Inflammatory macrophage treated with lipopolysaccharide for 1 hour (primary cell): ENCODE results near the gene RIPK3.
"Not testable (repeated sequence)": the region's sequence is repeated elsewhere in the genome, so short reads cannot be mapped to it uniquely, and the experiment has no call there.

ENCODE experiments used
- DNase-seq, 2 donors: peaks; one replicate each; pipeline ENCODE4 v3.0.0-alpha.2; 2020 to 2022

Gene RIPK3

GRCh38 chr14:24343795-24344660, 4.2 kb upstream of the RIPK3 start:
- no peak for DNase-seq

DNA sequence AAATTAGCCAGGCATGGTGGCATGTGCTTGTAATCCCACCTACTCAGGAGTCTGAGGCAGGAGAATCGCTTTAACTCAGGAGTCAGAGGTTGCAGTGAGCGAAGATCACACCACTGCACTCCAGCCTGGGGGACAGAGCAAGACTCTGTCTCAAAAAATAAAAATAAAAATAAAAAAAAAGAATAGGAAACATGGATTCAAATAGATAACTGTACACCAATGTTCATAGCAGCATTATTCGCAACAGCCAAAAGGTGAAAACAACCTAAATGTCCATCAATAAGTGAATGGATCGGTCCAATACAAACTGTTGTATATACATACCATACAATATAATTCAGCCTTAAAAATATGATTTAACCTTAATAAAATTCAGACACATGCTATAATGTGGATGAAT, 3.1 kb upstream of the RIPK3 start:
- DNase-seq: no peak

GRCh38 chr14:24340606-24341005, 815 bp upstream of the RIPK3 start:
- no peak for DNase-seq

- DNase-seq: no peak
These were observed 948 bp downstream of the RIPK3 start for GRCh38 chr14:24338843-24339242.

- no peak for DNase-seq
These were observed 2.0 kb downstream of the RIPK3 start for GRCh38 chr14:24337824-24338175.

DNA sequence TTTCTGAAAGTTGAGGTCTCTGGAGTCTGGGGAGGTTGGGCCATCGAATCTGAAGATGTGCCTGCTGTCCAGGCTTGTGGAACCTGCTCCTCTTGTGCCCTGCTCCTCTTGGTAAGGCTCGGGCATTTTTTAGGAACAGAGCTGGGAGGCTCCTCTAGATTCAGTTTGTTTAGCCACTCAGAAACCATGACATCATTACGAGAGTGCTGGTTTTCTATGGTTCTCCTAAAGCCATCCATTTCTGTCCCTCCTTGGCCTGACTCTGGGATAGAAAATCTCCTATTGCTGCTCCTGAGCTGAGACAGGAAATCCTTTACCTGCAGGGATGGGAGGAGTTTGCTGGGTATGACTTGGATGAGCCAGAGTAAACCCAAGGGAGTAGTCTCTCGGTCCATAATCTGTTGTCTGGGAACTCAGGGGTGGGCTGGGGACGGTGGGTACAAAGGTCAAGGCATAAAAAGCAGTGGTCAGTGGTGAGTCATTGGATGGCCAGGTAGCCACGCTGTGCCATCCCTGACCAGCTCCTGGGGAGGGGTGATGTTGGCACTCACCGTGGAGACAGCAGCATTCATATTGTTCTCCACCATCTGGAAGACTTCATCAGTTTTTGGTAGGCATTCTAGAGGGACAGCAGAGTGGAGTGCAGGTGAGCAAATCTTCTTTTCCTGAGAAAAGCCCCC, 2.5 kb downstream of the RIPK3 start:
- DNase-seq: no peak

DNA sequence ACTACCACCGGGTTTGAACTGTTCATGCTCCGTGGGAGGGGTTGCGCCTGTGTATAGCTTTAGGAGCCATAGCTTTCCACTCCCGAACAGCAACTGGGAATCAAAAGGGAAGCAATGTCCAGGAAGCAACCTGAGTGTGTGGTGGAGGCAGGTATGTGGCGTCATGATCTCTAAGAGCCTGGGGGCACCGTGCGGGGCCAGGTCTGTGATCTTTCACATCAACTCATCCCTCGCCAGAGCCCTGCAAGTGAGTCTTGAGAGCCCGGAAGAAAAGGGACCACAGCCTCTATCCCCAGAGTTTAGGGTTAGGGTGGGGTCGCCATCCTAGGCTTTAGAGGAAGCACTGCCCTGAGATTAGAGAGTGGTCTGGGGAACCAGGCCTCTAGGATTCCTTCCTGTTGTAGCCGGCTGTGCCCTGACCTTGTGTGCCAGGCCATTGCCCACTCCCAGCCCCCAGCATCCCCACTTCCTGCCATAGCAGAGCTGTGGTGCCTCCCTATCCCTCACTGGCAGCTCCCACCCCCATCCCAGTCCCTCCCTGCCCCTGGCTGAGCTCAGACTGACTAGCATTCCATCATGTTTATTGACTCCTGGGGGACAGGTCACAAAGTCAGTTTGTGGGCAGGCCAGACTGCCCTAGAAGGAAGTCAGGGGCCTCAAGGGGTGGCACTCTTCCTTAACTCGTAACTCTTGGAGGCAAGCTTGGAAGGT, 4.2 kb downstream of the RIPK3 start:
- DNase-seq: no peak

GRCh38 chr14:24334431-24335291, 5.1 kb downstream of the RIPK3 start, which contains the start of gene ADCY4:
Gene ADCY4, minus strand, starts transcription at chr14:24335071. Its CDS starts 419 bp downstream, at chr14:24334652.
- DNase-seq: no peak

GRCh38 chr14:24332268-24332993, 7.4 kb downstream of the RIPK3 start:
- peak; percentile 38 to 72 for DNase-seq

DNA sequence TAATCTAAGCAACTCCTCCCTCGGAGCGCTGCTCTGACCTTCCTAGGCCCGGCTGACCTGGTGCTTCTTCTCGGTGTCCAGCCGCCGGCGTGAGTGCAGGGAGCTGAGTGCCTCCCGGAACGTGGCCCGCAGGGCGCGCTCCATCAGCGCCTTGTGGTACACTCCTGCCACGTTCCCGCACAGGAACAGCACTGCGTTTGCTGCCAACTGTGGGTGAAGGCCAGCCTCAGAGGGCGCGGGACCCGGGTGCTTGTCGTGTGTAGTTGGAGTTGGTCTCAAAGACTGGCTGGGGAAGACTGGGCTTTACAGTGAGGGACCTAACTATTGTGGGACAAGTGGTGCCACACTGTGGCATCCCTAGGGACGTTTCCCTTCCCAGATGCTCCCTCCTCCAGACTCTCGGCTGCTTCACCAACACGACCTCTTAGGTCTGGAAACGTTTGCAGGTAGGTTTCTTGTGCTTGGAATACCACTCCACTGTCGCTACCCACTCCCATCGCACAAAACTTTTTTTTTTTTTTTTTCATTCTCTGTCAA, 8.0 kb downstream of the RIPK3 start:
- no peak for DNase-seq

GRCh38 chr14:24330973-24331674, 8.7 kb downstream of the RIPK3 start:
- no peak for DNase-seq

- DNase-seq: peak; percentile 91 to 92
These were observed 10.1 kb downstream of the RIPK3 start for GRCh38 chr14:24329736-24330135.

- no peak for DNase-seq
These were observed 10.6 kb downstream of the RIPK3 start for GRCh38 chr14:24329073-24329663.

- DNase-seq: not testable (repeated sequence)
These were observed 11.9 kb downstream of the RIPK3 start for GRCh38 chr14:24327914-24328313.

DNA sequence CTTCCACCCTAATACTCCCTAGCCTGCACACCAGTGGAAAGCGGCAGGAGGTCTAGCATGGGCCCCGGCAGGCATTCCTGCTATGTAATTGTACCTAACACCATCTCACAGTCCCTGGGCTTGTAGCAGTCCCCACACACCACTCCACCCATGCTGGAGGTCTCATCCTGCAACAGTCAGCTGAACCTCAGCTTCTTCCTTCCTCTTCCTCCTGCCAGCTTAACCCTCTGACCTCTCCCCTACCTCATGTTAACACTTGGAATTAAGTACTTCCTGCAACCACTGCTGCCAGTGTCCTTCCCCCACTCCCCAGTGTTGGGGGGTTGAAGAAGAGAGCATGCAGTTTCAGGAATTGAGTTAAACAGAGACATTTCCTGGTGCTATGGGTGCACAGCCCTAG, 12.5 kb downstream of the RIPK3 start:
- DNase-seq: no peak

- no peak for DNase-seq
These were observed 13.8 kb downstream of the RIPK3 start for GRCh38 chr14:24325963-24326362.

DNA sequence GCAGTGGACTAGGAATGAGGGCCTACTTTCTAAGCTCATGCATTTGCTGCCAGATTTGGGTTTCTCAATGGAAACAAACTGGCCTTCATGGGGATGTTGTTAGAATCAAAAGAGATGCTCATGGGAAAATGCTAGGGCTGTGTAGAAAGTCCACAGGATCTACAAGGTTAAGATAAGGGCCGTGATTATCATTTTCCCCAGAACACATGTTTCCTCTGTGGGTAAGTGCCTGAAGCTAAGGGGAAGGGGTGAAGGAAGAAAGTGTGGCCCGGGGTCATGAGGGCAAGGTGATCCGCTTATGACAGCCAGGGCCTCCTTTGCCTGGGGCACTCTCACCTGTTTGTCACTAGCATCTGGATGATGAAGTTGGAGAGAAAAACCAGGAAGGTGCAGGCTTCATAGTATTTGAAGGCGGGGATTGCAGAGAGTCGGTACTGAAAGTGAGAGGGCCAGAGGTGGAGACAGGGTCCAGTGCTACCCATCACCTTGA, 14.7 kb downstream of the RIPK3 start:
- DNase-seq: no peak

DNA sequence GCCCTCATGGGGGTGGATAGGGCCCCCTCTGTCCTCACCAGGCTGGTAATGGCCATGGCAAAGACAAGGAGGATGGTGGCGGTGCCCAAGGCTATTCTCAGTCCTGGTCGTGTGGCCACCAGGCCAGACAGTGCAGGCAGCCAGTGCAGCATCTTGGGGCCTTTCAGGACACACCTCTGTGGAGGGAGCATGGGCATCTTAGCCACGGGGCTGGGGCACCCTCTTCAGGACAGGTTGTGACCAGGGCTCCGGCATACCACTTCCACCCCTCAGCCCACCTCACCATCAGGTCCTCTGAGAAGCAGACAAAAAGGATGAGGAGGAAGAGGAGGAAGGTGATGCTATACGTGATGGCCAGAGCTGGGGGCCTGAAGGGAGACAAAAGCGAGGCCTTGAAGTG, 15.8 kb downstream of the RIPK3 start:
- DNase-seq: no peak

GRCh38 chr14:24323341-24323740, 16.4 kb downstream of the RIPK3 start:
- no peak for DNase-seq

- no peak for DNase-seq
These were observed 17.1 kb downstream of the RIPK3 start for GRCh38 chr14:24322672-24323071.
